Liver (tissue), 9 donors: ENCODE measurements around the gene NDST1. TPM values are rescaled to one million over a fixed set of nuclear protein-coding genes. Genes with fewer than 3 reads are reported as not detected.

ENCODE experiments used
- DNase-seq: peaks from one replicate; pipeline ENCODE4 v3.0.0-alpha.2; 2017; ENCODE audit warnings: low spot score
- H3K27ac ChIP-seq, 2 donors: one replicate each; pipeline ENCODE4 v1.7.0; 2013; ENCODE audit warnings: inconsistent platforms in 2 of 2, low read length in 2 of 2, control low read depth in 1 of 2, low read depth in 1 of 2, mild to moderate bottlenecking in 1 of 2
- H3K27me3 ChIP-seq, 4 donors: one replicate each; pipeline versions ENCODE4 v1.6.1 to v1.7.0; 2013; ENCODE audit warnings: low read length in 3 of 4, inconsistent platforms in 1 of 4, mild to moderate bottlenecking in 1 of 4, moderate library complexity in 1 of 4; ENCODE audit not compliant: control insufficient read depth in 4 of 4, insufficient read depth in 4 of 4
- H3K36me3 ChIP-seq, 4 donors: one replicate each; pipeline versions ENCODE4 v1.6.1 to v1.7.0; 2013; ENCODE audit warnings: low read length in 3 of 4, mild to moderate bottlenecking in 3 of 4, low read depth in 1 of 4, moderate library complexity in 1 of 4; ENCODE audit not compliant: control insufficient read depth in 4 of 4, insufficient read depth in 3 of 4
- H3K4me1 ChIP-seq, 4 donors: one replicate each; pipeline versions ENCODE4 v1.6.1 to v1.7.0; 2013; ENCODE audit warnings: low read length in 3 of 4, mild to moderate bottlenecking in 3 of 4, moderate library complexity in 1 of 4; ENCODE audit not compliant: control insufficient read depth in 4 of 4, insufficient read depth in 4 of 4
- H3K4me3 ChIP-seq, 3 donors: one replicate each; pipeline versions ENCODE4 v1.6.1 to v1.7.0; 2013; ENCODE audit warnings: low read length in 3 of 3, control low read depth in 1 of 3, low read depth in 1 of 3, mild to moderate bottlenecking in 1 of 3
- H3K9ac ChIP-seq, 2 donors: one replicate each; pipeline ENCODE4 v1.7.0; 2013; ENCODE audit warnings: low read length in 2 of 2, mild to moderate bottlenecking in 2 of 2, moderate library complexity in 2 of 2, control low read depth in 1 of 2, low read depth in 1 of 2
- H3K9me3 ChIP-seq, 4 donors: one replicate each; pipeline versions ENCODE4 v1.6.1 to v1.7.0; 2013; ENCODE audit warnings: low read length in 3 of 4; ENCODE audit not compliant: control insufficient read depth in 4 of 4
- ATF3 ChIP-seq: IDR thresholded peaks from 2 replicates; pipeline ENCODE4 v1.6.1; 2016; ENCODE audit warnings: antibody characterized with exemption
- EGR1 ChIP-seq, 2 donors: IDR thresholded peaks; 2 replicates each; pipeline ENCODE4 v1.6.1; 2016 to 2018; ENCODE audit warnings: antibody characterized with exemption in 2 of 2, low read depth in 2 of 2
- FOXA1 ChIP-seq: IDR thresholded peaks from 2 replicates; pipeline ENCODE4 v1.6.1; 2016; ENCODE audit warnings: antibody characterized with exemption
- FOXA2 ChIP-seq: IDR thresholded peaks from 2 replicates; pipeline ENCODE4 v1.6.1; 2016; ENCODE audit warnings: antibody characterized with exemption
- GABPA ChIP-seq, 2 donors: IDR thresholded peaks in 1 of 2; conservative IDR thresholded peaks in 1 of 2; 2 replicates each; pipeline ENCODE4 v1.6.1; 2016; ENCODE audit warnings: antibody characterized with exemption in 2 of 2, mild to moderate bottlenecking in 1 of 2, moderate library complexity in 1 of 2
- HNF4A ChIP-seq, 2 donors: conservative IDR thresholded peaks; 2 replicates each; pipeline ENCODE4 v1.6.1; 2016; ENCODE audit warnings: antibody characterized with exemption in 2 of 2, mild to moderate bottlenecking in 2 of 2
- HNF4G ChIP-seq: IDR thresholded peaks from 2 replicates; pipeline ENCODE4 v1.6.1; 2016; ENCODE audit warnings: antibody characterized with exemption
- JUND ChIP-seq, 2 donors: IDR thresholded peaks; 2 replicates each; pipeline ENCODE4 v1.6.1; 2016; ENCODE audit warnings: antibody characterized with exemption in 2 of 2
- NR2F2 ChIP-seq: IDR thresholded peaks from 2 replicates; pipeline ENCODE4 v1.6.1; 2016; ENCODE audit warnings: antibody characterized with exemption
- RAD21 ChIP-seq, 2 donors: IDR thresholded peaks; 2 replicates each; pipeline ENCODE4 v1.6.1; 2016; ENCODE audit warnings: antibody characterized with exemption in 2 of 2, mild to moderate bottlenecking in 2 of 2
- REST ChIP-seq: IDR thresholded peaks from 2 replicates; pipeline ENCODE4 v1.6.1; 2016; ENCODE audit warnings: antibody characterized with exemption, mild to moderate bottlenecking
- RXRA ChIP-seq, 2 donors: IDR thresholded peaks; 2 replicates each; pipeline ENCODE4 v1.6.1; 2017 to 2018; ENCODE audit warnings: antibody characterized with exemption in 2 of 2, mild to moderate bottlenecking in 1 of 2
- SP1 ChIP-seq: IDR thresholded peaks from 2 replicates; pipeline ENCODE4 v1.6.1; 2018; ENCODE audit warnings: antibody characterized with exemption, mild to moderate bottlenecking
- TAF1 ChIP-seq: conservative IDR thresholded peaks from 2 replicates; pipeline ENCODE4 v1.6.1; 2016; ENCODE audit warnings: antibody characterized with exemption, mild to moderate bottlenecking
- YY1 ChIP-seq: IDR thresholded peaks from 2 replicates; pipeline ENCODE4 v1.6.1; 2016; ENCODE audit warnings: antibody characterized with exemption, mild to moderate bottlenecking
- WGBS: extraction: QIAGEN DNeasy Blood & Tissue Kit; methylation state at CpG from one replicate; pipeline ENCODE4 v1.1.7; 2013; 5-methylcytosine and 5-hydroxymethylcytosine counted together
- polyA plus RNA-seq, 2 donors: library from polyadenylated mRNA; stranded (reverse) in 1 of 2; unstranded in 1 of 2; fragments of 200-250 nt in 1 of 2; fragments of >200 nt in 1 of 2; fragmentation: Nextera tagmentation in 1 of 2; extraction: Ambion mirVana in 1 of 2; gene quantifications; one replicate each; pipeline versions ENCODE4 v1.2.1 to v1.2.3, GENCODE V29; 2013 to 2015
- total RNA-seq, 2 donors: library from RNA; depleted of rRNA; stranded (reverse); fragments of >200 nt; gene quantifications; one replicate each; pipeline ENCODE4 v1.2.3, GENCODE V29; 2014
- TF ChIP-seq, protein P1 (sequence below): fragments of 150-350 bp; IDR thresholded peaks from 2 replicates; pipeline ENCODE4 v1.5.1; 2017; ENCODE audit warnings: improper control_type of control experiment, low read depth, low read length; ENCODE audit not compliant: missing input control
- TF ChIP-seq, protein P2 (sequence below): IDR thresholded peaks from 2 replicates; pipeline ENCODE4 v1.6.1; 2016; ENCODE audit warnings: antibody characterized with exemption
- TF ChIP-seq, protein P3 (sequence below): IDR thresholded peaks from 2 replicates; pipeline ENCODE4 v1.6.1; 2016; ENCODE audit warnings: antibody characterized with exemption
- donor health status: healthy.
- donor health status: healthy.
- donor health status: healthy.
- donor health status: healthy.
- donor health status: healthy.

Gene NDST1
- total and polyA plus RNA-seq, 4 donors = 10.3 to 103 (median 39.0) TPM

GRCh38 chr5:150487199-150488061 lies 20.5 kb upstream of the NDST1 start:
- WGBS = 19% methylated on average over 10 of the region's 10 CpGs
- Histone ChIP-seq H3K4me3 (peak overlapping the region; percentile 76 to 92 (median 81)), H3K36me3 (peaks cover 4 to 18% (median 8%) of the 10 kb centered on the region in 4 donors), H3K27ac (peak overlapping the region; percentile 98 to 99), H3K4me1 (peaks cover 17 to 61% (median 53%) of the 10 kb centered on the region in 4 donors), H3K9me3 (no peaks in the 10 kb centered on the region), H3K27me3 (no peaks in the 10 kb centered on the region), H3K9ac (peak overlapping the region; percentile 62 to 82)
- no peak for DNase-seq
- TF ChIP-seq JUND (IDR thresholded peaks at IDR 0.05) = peak in 1 of 2 donors; percentile 63
- TF ChIP-seq, protein P1, sequence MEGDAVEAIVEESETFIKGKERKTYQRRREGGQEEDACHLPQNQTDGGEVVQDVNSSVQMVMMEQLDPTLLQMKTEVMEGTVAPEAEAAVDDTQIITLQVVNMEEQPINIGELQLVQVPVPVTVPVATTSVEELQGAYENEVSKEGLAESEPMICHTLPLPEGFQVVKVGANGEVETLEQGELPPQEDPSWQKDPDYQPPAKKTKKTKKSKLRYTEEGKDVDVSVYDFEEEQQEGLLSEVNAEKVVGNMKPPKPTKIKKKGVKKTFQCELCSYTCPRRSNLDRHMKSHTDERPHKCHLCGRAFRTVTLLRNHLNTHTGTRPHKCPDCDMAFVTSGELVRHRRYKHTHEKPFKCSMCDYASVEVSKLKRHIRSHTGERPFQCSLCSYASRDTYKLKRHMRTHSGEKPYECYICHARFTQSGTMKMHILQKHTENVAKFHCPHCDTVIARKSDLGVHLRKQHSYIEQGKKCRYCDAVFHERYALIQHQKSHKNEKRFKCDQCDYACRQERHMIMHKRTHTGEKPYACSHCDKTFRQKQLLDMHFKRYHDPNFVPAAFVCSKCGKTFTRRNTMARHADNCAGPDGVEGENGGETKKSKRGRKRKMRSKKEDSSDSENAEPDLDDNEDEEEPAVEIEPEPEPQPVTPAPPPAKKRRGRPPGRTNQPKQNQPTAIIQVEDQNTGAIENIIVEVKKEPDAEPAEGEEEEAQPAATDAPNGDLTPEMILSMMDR = peak; percentile 23
- TF ChIP-seq, protein P2, sequence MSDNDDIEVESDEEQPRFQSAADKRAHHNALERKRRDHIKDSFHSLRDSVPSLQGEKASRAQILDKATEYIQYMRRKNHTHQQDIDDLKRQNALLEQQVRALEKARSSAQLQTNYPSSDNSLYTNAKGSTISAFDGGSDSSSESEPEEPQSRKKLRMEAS = peak; percentile 45
- no peak for TF ChIP-seq GABPA (IDR thresholded peaks at IDR 0.05 in 1 of 2, conservative IDR thresholded peaks at IDR 0.05 in 1 of 2)
- TF ChIP-seq HNF4A (conservative IDR thresholded peaks at IDR 0.05) = peak; percentile 72 to 82
- peak; percentile 72 to 86 for TF ChIP-seq RXRA (IDR thresholded peaks at IDR 0.05)
- TF ChIP-seq, protein P3, sequence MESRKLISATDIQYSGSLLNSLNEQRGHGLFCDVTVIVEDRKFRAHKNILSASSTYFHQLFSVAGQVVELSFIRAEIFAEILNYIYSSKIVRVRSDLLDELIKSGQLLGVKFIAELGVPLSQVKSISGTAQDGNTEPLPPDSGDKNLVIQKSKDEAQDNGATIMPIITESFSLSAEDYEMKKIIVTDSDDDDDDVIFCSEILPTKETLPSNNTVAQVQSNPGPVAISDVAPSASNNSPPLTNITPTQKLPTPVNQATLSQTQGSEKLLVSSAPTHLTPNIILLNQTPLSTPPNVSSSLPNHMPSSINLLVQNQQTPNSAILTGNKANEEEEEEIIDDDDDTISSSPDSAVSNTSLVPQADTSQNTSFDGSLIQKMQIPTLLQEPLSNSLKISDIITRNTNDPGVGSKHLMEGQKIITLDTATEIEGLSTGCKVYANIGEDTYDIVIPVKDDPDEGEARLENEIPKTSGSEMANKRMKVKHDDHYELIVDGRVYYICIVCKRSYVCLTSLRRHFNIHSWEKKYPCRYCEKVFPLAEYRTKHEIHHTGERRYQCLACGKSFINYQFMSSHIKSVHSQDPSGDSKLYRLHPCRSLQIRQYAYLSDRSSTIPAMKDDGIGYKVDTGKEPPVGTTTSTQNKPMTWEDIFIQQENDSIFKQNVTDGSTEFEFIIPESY = no peak
- peak; percentile 61 to 71 for TF ChIP-seq RAD21 (IDR thresholded peaks at IDR 0.05)
- peak; percentile 68 for TF ChIP-seq SP1
- no peak for TF ChIP-seq ATF3
- TF ChIP-seq REST = peak; percentile 69
- TF ChIP-seq FOXA2 = peak; percentile 89
- no peak for TF ChIP-seq EGR1 (IDR thresholded peaks at IDR 0.05; ENCODE audit: low read depth in 2 of 2)
- no peak for TF ChIP-seq NR2F2
- no peak for TF ChIP-seq HNF4G
- TF ChIP-seq TAF1 = peak; percentile 52
- peak; percentile 81 for TF ChIP-seq FOXA1
- TF ChIP-seq YY1 = peak; percentile 87
